Measurements from ENCODE around the gene CANX. TPM values are rescaled to one million over a fixed set of nuclear protein-coding genes. Genes with fewer than 3 reads are reported as not detected.

CANX gene
- total and polyA plus RNA-seq, 2 of the 13 experiments (the other 11 are each of a cell fraction or from before 2014, with no cell fraction given), result 477 to 680 TPM

DNA sequence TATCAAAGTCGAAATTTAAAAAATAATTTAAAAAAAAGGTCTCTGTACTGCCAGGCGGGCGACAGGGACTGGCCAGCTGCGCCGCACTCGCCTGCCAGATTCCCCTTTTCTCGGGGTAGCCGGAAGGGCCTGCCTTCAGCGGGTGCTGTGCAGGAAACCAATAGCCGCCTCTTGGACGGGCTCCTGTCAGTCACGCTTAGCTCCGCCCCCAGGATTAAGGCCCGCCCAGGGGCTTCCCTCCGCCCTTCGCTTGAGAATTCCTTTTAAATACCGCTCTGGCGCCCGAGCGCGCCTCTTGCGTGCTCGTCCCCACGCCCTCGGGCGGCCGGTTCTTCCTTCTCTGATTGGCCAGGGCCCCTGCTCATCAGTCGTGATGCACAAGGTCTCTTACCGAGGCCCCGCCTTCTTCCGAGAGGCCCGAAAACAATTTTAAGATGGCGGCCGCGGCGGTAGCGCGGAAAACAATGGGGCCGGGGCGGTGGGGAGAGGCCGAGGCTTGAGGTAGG is 33.7 kb downstream of the CANX start, which contains the start of gene MAML1 (continued):
- TF ChIP-seq, protein P1, sequence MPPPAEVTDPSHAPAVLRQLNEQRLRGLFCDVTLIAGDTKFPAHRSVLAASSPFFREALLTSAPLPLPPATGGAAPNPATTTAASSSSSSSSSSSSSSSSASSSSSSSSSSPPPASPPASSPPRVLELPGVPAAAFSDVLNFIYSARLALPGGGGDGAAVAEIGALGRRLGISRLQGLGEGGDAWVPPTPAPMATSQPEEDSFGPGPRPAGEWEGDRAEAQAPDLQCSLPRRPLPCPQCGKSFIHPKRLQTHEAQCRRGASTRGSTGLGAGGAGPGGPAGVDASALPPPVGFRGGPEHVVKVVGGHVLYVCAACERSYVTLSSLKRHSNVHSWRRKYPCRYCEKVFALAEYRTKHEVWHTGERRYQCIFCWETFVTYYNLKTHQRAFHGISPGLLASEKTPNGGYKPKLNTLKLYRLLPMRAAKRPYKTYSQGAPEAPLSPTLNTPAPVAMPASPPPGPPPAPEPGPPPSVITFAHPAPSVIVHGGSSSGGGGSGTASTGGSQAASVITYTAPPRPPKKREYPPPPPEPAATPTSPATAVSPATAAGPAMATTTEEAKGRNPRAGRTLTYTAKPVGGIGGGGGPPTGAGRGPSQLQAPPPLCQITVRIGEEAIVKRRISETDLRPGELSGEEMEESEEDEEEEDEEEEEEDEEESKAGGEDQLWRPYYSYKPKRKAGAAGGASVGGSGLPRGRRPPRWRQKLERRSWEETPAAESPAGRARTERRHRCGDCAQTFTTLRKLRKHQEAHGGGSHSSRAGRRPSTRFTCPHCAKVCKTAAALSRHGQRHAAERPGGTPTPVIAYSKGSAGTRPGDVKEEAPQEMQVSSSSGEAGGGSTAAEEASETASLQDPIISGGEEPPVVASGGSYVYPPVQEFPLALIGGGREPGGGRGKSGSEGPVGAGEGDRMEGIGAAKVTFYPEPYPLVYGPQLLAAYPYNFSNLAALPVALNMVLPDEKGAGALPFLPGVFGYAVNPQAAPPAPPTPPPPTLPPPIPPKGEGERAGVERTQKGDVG (CRISPR knock-in tag; IDR thresholded peaks at IDR 0.05; ENCODE audit: borderline replicate concordance), result no peak
- TF ChIP-seq AGO1 (IDR thresholded peaks at IDR 0.05; ENCODE audit: low read depth, low read length, poor library complexity, severe bottlenecking) (peak; percentile 93), SPEN (CRISPR knock-in tag; IDR thresholded peaks at IDR 0.05; ENCODE audit: low read depth) (peak; percentile 47; the same call in 1 of the 2 replicates), TEAD3 (CRISPR knock-in tag; optimal IDR thresholded peaks at IDR 0.05; ENCODE audit: borderline replicate concordance) (peak; percentile 89), KAT8 (CRISPR knock-in tag; IDR thresholded peaks at IDR 0.05) (0 out of 2 replicates have a peak, but pooled peaks have one; percentile 44), ZNF335 (CRISPR knock-in tag; IDR thresholded peaks at IDR 0.05) (no peak), ZNF773 (CRISPR knock-in tag; IDR thresholded peaks at IDR 0.05; ENCODE audit: borderline replicate concordance) (0 out of 2 replicates have a peak, but pooled peaks have one; percentile 15), REPIN1 (CRISPR knock-in tag; IDR thresholded peaks at IDR 0.05; ENCODE audit: borderline replicate concordance, low read depth) (no peak), HOXA9 (CRISPR knock-in tag; IDR thresholded peaks at IDR 0.05; ENCODE audit: borderline replicate concordance) (no peak), FOXO1 (CRISPR knock-in tag; IDR thresholded peaks at IDR 0.05) (0 out of 2 replicates have a peak, but pooled peaks have one; percentile 10)
- TF ChIP-seq, protein P2, sequence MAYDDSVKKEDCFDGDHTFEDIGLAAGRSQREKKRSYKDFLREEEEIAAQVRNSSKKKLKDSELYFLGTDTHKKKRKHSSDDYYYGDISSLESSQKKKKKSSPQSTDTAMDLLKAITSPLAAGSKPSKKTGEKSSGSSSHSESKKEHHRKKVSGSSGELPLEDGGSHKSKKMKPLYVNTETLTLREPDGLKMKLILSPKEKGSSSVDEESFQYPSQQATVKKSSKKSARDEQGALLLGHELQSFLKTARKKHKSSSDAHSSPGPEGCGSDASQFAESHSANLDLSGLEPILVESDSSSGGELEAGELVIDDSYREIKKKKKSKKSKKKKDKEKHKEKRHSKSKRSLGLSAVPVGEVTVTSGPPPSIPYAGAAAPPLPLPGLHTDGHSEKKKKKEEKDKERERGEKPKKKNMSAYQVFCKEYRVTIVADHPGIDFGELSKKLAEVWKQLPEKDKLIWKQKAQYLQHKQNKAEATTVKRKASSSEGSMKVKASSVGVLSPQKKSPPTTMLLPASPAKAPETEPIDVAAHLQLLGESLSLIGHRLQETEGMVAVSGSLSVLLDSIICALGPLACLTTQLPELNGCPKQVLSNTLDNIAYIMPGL (CRISPR knock-in tag; IDR thresholded peaks at IDR 0.05; ENCODE audit: borderline replicate concordance in 1 of 2, low read depth in 1 of 2), result peak in 1 of 2 experiments; percentile 70; a peak in 2 of 4 replicates
- TF ChIP-seq, protein P3, sequence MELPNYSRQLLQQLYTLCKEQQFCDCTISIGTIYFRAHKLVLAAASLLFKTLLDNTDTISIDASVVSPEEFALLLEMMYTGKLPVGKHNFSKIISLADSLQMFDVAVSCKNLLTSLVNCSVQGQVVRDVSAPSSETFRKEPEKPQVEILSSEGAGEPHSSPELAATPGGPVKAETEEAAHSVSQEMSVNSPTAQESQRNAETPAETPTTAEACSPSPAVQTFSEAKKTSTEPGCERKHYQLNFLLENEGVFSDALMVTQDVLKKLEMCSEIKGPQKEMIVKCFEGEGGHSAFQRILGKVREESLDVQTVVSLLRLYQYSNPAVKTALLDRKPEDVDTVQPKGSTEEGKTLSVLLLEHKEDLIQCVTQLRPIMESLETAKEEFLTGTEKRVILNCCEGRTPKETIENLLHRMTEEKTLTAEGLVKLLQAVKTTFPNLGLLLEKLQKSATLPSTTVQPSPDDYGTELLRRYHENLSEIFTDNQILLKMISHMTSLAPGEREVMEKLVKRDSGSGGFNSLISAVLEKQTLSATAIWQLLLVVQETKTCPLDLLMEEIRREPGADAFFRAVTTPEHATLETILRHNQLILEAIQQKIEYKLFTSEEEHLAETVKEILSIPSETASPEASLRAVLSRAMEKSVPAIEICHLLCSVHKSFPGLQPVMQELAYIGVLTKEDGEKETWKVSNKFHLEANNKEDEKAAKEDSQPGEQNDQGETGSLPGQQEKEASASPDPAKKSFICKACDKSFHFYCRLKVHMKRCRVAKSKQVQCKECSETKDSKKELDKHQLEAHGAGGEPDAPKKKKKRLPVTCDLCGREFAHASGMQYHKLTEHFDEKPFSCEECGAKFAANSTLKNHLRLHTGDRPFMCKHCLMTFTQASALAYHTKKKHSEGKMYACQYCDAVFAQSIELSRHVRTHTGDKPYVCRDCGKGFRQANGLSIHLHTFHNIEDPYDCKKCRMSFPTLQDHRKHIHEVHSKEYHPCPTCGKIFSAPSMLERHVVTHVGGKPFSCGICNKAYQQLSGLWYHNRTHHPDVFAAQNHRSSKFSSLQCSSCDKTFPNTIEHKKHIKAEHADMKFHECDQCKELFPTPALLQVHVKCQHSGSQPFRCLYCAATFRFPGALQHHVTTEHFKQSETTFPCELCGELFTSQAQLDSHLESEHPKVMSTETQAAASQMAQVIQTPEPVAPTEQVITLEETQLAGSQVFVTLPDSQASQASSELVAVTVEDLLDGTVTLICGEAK (IDR thresholded peaks at IDR 0.05), result no peak
- TF ChIP-seq, protein P3 (CRISPR knock-in tag; IDR thresholded peaks at IDR 0.05), result 0 out of 2 replicates have a peak, but pooled peaks have one; percentile 32

All from HepG2 (cell line).